GM23338 (cell line): ENCODE data around the gene SFT2D1. TPM values are rescaled to one million over a fixed set of nuclear protein-coding genes. Genes with fewer than 3 reads are reported as not detected.

ENCODE experiments used
- ATAC-seq: fragments of 200-7000 bp; cut with Tn5 transposase; 3 replicates; pipeline ENCODE4 v1.9.1; 2020
- DNase-seq: peaks from one replicate; pipeline ENCODE4 v3.0.0-alpha.2; 2015; ENCODE audit warnings: low spot score
- H2AFZ ChIP-seq: fragments of 200-600 bp; sonication (generic); 2 replicates; pipeline ENCODE4 v1.8.0; 2016; ENCODE audit warnings: antibody characterized with exemption, mild to moderate bottlenecking, moderate library complexity
- H3F3A ChIP-seq: fragments of 200-600 bp; sonication (generic); replicated peaks from 2 replicates; pipeline ENCODE4 v1.8.0; 2017; ENCODE audit warnings: antibody characterized with exemption, mixed run types, low read depth
- H3K27ac ChIP-seq: fragments of 200-600 bp; sonication (generic); 2 replicates; pipeline ENCODE4 v1.6.1; 2016; ENCODE audit warnings: low read depth
- H3K27me3 ChIP-seq: fragments of 200-600 bp; sonication (generic); 2 replicates; pipeline ENCODE4 v1.8.0; 2016; ENCODE audit warnings: mild to moderate bottlenecking, mixed run types, moderate library complexity; ENCODE audit not compliant: insufficient read depth
- H3K36me3 ChIP-seq: fragments of 200-600 bp; sonication (generic); 2 replicates; pipeline ENCODE4 v1.8.0; 2016; ENCODE audit warnings: mild to moderate bottlenecking; ENCODE audit not compliant: insufficient read depth
- H3K4me1 ChIP-seq: fragments of 200-600 bp; sonication (generic); 2 replicates; pipeline ENCODE4 v1.8.0; 2016; ENCODE audit warnings: mild to moderate bottlenecking, moderate library complexity; ENCODE audit not compliant: insufficient read depth
- H3K4me2 ChIP-seq: fragments of 200-600 bp; sonication (generic); 2 replicates; pipeline ENCODE4 v1.7.1; 2017; ENCODE audit warnings: mixed run types
- H3K4me3 ChIP-seq: fragments of 200-600 bp; sonication (generic); 2 replicates; pipeline ENCODE4 v1.6.1; 2016; ENCODE audit warnings: mixed run types
- H3K79me2 ChIP-seq: fragments of 200-600 bp; sonication (generic); replicated peaks from 2 replicates; pipeline ENCODE4 v1.8.0; 2017; ENCODE audit warnings: mild to moderate bottlenecking; ENCODE audit not compliant: insufficient read depth
- H3K9me2 ChIP-seq: fragments of 200-600 bp; sonication (generic); 2 replicates; pipeline ENCODE4 v1.8.0; 2017; ENCODE audit not compliant: insufficient read depth
- H4K20me1 ChIP-seq: fragments of 200-600 bp; sonication (generic); replicated peaks from 2 replicates; pipeline ENCODE4 v1.8.0; 2017; ENCODE audit warnings: mild to moderate bottlenecking; ENCODE audit not compliant: insufficient read depth
- H3K27ac Mint-ChIP-seq: 2 replicates; pipeline ENCODE4 v1.8.0; 2020; ENCODE audit warnings: inconsistent platforms, mild to moderate bottlenecking, moderate library complexity, mixed read lengths
- H3K27me3 Mint-ChIP-seq: 3 replicates; pipeline ENCODE4 v1.8.0; 2022; ENCODE audit warnings: low read depth, mild to moderate bottlenecking, moderate library complexity, mixed read lengths, inconsistent platforms; ENCODE audit not compliant: insufficient read depth, poor library complexity
- H3K36me3 Mint-ChIP-seq: 3 replicates; pipeline ENCODE4 v1.8.0; 2021; ENCODE audit warnings: low read depth, mild to moderate bottlenecking, inconsistent platforms, moderate library complexity, mixed read lengths
- H3K4me1 Mint-ChIP-seq: 3 replicates; pipeline ENCODE4 v1.8.0; 2020; ENCODE audit warnings: mild to moderate bottlenecking, inconsistent platforms, mixed read lengths
- H3K4me3 Mint-ChIP-seq: 3 replicates; pipeline ENCODE4 v1.8.0; 2021; ENCODE audit warnings: moderate library complexity, mild to moderate bottlenecking, inconsistent platforms, mixed read lengths
- H3K9me3 Mint-ChIP-seq: 3 replicates; pipeline ENCODE4 v1.8.0; 2020; ENCODE audit warnings: moderate library complexity, mild to moderate bottlenecking, inconsistent platforms, mixed read lengths
- CREB1 ChIP-seq: fragments of 250-450 bp; sonication (Bioruptor Pico); IDR thresholded peaks from 2 replicates; pipeline ENCODE4 v1.5.0; 2020; ENCODE audit warnings: low read depth, mild to moderate bottlenecking, moderate library complexity
- EZH2phosphoT487 ChIP-seq: fragments of 200-600 bp; sonication (generic); IDR thresholded peaks from one replicate; pipeline ENCODE4 v1.8.1; 2018; ENCODE audit warnings: antibody characterized with exemption; ENCODE audit not compliant: unreplicated experiment
- NANOG ChIP-seq: IDR thresholded peaks from 2 replicates; pipeline ENCODE4 v1.6.1; 2016; ENCODE audit warnings: antibody characterized with exemption, borderline replicate concordance
- STAT1 ChIP-seq: IDR thresholded peaks from one replicate; pipeline ENCODE4 v1.6.1; 2016; ENCODE audit warnings: antibody characterized with exemption; ENCODE audit not compliant: unreplicated experiment
- ZNF114 ChIP-seq: fragments of 250-450 bp; sonication (Bioruptor Pico); IDR thresholded peaks from 2 replicates; pipeline ENCODE4 v1.5.0; 2020; ENCODE audit warnings: mild to moderate bottlenecking, moderate library complexity
- ZNF331 ChIP-seq: fragments of 250-450 bp; sonication (Bioruptor Pico); IDR thresholded peaks from 2 replicates; pipeline ENCODE4 v1.5.0; 2020; ENCODE audit warnings: low read depth, mild to moderate bottlenecking, moderate library complexity
- polyA plus RNA-seq: library from polyadenylated mRNA; unstranded; fragments of >200 nt; fragmentation: Nextera tagmentation; extraction: Ambion mirVana; gene quantifications from 2 replicates; pipeline ENCODE4 v1.2.1, GENCODE V29; 2016
- total RNA-seq: library from RNA; depleted of rRNA; stranded (reverse); fragments of >200 nt; shearing (Covaris generic); gene quantifications from 2 replicates; pipeline ENCODE4 v1.2.3, GENCODE V29; 2014
- TF ChIP-seq, protein P1 (sequence below), 2 experiments: fragments of 200-600 bp in 1 of 2; sonication (generic) in 1 of 2; conservative IDR thresholded peaks; 2 replicates each; pipeline versions ENCODE4 v1.5.1 to v1.6.1; 2016 to 2017; ENCODE audit warnings: antibody characterized with exemption in 2 of 2, low read depth in 2 of 2, mild to moderate bottlenecking in 2 of 2, moderate library complexity in 1 of 2
- TF ChIP-seq, protein P2 (sequence below): IDR thresholded peaks from one replicate; pipeline ENCODE4 v1.6.1; 2018; ENCODE audit warnings: antibody characterized with exemption; ENCODE audit not compliant: unreplicated experiment
- TF ChIP-seq, protein P3 (sequence below): fragments of 250-450 bp; sonication (Bioruptor Pico); IDR thresholded peaks from 2 replicates; pipeline ENCODE4 v1.5.0; 2020; ENCODE audit warnings: mild to moderate bottlenecking, moderate library complexity

The SFT2D1 gene
- total and polyA plus RNA-seq, 2 experiments from 2014 or later: 74.7 to 120 TPM

DNA sequence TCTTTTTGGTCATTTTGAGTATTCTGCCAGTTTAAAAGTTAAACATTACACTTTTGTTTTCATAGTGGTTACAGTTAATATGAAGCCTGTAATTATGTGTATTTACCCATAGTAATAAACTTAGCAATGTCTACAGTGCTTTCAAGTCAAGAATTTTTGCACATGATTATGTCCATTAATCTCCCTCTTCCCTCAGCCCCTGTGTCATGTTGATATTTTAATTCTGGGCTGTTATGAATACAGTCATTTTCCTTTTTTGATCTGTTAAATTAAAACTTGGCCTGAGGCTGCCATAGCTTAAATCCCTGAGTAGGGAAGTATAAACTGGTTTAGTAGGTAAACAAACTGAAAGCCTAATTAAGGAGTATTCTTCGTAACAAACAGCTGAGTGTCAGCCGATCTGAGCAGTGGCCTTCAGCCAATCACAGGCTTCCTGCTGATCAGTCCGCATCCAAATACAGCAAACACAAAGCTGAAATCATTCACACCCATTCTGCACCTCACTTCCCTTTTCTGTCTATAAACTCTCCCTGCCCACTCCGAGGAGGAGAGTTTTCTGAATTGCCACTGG is 9.5 kb upstream of the SFT2D1 start:
- Mint-ChIP-seq H3K4me1 (peaks cover 9% of the 10 kb centered on the region), H3K9me3 (no peaks in the 10 kb centered on the region), H3K27ac (no peak overlapping the region), H3K4me3 (no peak overlapping the region), H3K27me3 (peaks cover 5% of the 10 kb centered on the region), H3K36me3 (no peaks in the 10 kb centered on the region)
- Histone ChIP-seq H3F3A (no peaks in the 10 kb centered on the region), H3K4me1 (peaks cover 14% of the 10 kb centered on the region), H3K9me2 (no peaks in the 10 kb centered on the region), H3K27me3 (no peaks in the 10 kb centered on the region), H3K4me2 (peak overlapping the region; percentile 40; the same call in 1 of the 2 replicates), H3K79me2 (no peaks in the 10 kb centered on the region), H3K4me3 (no peak overlapping the region), H2AFZ (no peak overlapping the region), H3K36me3 (no peaks in the 10 kb centered on the region), H4K20me1 (no peaks in the 10 kb centered on the region), H3K27ac (no peak overlapping the region)
- DNase-seq: peak; percentile 36
- peak; percentile 69; the same call in 2 of the 3 replicates for ATAC-seq
- TF ChIP-seq NANOG: no peak
- no peak for TF ChIP-seq ZNF331 (CRISPR knock-in tag)
- no peak for TF ChIP-seq STAT1
- no peak for TF ChIP-seq ZNF114
- TF ChIP-seq CREB1 (CRISPR knock-in tag): no peak
- TF ChIP-seq, protein P1, sequence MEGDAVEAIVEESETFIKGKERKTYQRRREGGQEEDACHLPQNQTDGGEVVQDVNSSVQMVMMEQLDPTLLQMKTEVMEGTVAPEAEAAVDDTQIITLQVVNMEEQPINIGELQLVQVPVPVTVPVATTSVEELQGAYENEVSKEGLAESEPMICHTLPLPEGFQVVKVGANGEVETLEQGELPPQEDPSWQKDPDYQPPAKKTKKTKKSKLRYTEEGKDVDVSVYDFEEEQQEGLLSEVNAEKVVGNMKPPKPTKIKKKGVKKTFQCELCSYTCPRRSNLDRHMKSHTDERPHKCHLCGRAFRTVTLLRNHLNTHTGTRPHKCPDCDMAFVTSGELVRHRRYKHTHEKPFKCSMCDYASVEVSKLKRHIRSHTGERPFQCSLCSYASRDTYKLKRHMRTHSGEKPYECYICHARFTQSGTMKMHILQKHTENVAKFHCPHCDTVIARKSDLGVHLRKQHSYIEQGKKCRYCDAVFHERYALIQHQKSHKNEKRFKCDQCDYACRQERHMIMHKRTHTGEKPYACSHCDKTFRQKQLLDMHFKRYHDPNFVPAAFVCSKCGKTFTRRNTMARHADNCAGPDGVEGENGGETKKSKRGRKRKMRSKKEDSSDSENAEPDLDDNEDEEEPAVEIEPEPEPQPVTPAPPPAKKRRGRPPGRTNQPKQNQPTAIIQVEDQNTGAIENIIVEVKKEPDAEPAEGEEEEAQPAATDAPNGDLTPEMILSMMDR (conservative IDR thresholded peaks at IDR 0.05; ENCODE audit: low read depth in 2 of 2): no peak
- TF ChIP-seq, protein P2, sequence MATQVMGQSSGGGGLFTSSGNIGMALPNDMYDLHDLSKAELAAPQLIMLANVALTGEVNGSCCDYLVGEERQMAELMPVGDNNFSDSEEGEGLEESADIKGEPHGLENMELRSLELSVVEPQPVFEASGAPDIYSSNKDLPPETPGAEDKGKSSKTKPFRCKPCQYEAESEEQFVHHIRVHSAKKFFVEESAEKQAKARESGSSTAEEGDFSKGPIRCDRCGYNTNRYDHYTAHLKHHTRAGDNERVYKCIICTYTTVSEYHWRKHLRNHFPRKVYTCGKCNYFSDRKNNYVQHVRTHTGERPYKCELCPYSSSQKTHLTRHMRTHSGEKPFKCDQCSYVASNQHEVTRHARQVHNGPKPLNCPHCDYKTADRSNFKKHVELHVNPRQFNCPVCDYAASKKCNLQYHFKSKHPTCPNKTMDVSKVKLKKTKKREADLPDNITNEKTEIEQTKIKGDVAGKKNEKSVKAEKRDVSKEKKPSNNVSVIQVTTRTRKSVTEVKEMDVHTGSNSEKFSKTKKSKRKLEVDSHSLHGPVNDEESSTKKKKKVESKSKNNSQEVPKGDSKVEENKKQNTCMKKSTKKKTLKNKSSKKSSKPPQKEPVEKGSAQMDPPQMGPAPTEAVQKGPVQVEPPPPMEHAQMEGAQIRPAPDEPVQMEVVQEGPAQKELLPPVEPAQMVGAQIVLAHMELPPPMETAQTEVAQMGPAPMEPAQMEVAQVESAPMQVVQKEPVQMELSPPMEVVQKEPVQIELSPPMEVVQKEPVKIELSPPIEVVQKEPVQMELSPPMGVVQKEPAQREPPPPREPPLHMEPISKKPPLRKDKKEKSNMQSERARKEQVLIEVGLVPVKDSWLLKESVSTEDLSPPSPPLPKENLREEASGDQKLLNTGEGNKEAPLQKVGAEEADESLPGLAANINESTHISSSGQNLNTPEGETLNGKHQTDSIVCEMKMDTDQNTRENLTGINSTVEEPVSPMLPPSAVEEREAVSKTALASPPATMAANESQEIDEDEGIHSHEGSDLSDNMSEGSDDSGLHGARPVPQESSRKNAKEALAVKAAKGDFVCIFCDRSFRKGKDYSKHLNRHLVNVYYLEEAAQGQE: no peak
- no peak for TF ChIP-seq EZH2phosphoT487
- TF ChIP-seq, protein P3, sequence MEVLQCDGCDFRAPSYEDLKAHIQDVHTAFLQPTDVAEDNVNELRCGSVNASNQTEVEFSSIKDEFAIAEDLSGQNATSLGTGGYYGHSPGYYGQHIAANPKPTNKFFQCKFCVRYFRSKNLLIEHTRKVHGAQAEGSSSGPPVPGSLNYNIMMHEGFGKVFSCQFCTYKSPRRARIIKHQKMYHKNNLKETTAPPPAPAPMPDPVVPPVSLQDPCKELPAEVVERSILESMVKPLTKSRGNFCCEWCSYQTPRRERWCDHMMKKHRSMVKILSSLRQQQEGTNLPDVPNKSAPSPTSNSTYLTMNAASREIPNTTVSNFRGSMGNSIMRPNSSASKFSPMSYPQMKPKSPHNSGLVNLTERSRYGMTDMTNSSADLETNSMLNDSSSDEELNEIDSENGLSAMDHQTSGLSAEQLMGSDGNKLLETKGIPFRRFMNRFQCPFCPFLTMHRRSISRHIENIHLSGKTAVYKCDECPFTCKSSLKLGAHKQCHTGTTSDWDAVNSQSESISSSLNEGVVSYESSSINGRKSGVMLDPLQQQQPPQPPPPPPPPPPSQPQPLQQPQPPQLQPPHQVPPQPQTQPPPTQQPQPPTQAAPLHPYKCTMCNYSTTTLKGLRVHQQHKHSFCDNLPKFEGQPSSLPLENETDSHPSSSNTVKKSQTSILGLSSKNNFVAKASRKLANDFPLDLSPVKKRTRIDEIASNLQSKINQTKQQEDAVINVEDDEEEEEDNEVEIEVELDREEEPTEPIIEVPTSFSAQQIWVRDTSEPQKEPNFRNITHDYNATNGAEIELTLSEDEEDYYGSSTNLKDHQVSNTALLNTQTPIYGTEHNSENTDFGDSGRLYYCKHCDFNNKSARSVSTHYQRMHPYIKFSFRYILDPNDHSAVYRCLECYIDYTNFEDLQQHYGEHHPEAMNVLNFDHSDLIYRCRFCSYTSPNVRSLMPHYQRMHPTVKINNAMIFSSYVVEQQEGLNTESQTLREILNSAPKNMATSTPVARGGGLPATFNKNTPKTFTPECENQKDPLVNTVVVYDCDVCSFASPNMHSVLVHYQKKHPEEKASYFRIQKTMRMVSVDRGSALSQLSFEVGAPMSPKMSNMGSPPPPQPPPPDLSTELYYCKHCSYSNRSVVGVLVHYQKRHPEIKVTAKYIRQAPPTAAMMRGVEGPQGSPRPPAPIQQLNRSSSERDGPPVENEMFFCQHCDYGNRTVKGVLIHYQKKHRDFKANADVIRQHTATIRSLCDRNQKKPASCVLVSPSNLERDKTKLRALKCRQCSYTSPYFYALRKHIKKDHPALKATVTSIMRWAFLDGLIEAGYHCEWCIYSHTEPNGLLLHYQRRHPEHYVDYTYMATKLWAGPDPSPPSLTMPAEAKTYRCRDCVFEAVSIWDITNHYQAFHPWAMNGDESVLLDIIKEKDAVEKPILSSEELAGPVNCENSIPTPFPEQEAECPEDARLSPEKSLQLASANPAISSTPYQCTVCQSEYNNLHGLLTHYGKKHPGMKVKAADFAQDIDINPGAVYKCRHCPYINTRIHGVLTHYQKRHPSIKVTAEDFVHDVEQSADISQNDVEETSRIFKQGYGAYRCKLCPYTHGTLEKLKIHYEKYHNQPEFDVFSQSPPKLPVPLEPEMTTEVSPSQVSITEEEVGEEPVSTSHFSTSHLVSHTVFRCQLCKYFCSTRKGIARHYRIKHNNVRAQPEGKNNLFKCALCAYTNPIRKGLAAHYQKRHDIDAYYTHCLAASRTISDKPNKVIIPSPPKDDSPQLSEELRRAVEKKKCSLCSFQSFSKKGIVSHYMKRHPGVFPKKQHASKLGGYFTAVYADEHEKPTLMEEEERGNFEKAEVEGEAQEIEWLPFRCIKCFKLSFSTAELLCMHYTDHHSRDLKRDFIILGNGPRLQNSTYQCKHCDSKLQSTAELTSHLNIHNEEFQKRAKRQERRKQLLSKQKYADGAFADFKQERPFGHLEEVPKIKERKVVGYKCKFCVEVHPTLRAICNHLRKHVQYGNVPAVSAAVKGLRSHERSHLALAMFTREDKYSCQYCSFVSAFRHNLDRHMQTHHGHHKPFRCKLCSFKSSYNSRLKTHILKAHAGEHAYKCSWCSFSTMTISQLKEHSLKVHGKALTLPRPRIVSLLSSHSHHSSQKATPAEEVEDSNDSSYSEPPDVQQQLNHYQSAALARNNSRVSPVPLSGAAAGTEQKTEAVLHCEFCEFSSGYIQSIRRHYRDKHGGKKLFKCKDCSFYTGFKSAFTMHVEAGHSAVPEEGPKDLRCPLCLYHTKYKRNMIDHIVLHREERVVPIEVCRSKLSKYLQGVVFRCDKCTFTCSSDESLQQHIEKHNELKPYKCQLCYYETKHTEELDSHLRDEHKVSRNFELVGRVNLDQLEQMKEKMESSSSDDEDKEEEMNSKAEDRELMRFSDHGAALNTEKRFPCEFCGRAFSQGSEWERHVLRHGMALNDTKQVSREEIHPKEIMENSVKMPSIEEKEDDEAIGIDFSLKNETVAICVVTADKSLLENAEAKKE: no peak
